Tibial nerve (tissue), 4 donors: ENCODE data around the gene NGEF.

Experiments used
- CTCF ChIP-seq, 5 experiments: fragments of 200-600 bp in 3 of 5; fragments of 450-650 bp in 2 of 5; sonication (generic) in 3 of 5; IDR thresholded peaks; one replicate each; pipeline ENCODE4 v1.5.1; 2016 to 2019; ENCODE audit warnings: antibody characterized with exemption in 5 of 5, mild to moderate bottlenecking in 3 of 5, moderate library complexity in 2 of 5
- EP300 ChIP-seq, 2 donors: sonication (generic); formaldehyde crosslinking; IDR thresholded peaks; one replicate each; pipeline ENCODE4 v1.6.1; 2017; ENCODE audit warnings: antibody characterized with exemption in 2 of 2, mild to moderate bottlenecking in 1 of 2

GRCh38 chr2:232871835-232872736 is 141.0 kb downstream of the NGEF start:
- TF ChIP-seq CTCF (IDR thresholded peaks at IDR 0.05): no peak
- TF ChIP-seq EP300 (IDR thresholded peaks at IDR 0.05): peak; percentile 66 to 80
